GM10248 (cell line): ENCODE measurements around the gene DOK1.

ENCODE experiments used
- CTCF ChIA-PET: fragments of 300-600 bp; sonication (Branson Sonifier 250); formaldehyde crosslinking; extraction: SDS; loops from one replicate; lab custom pipeline; 2021; ENCODE audit warnings: antibody characterized with exemption; lab: Yijun Ruan, JAX
- POLR2A ChIA-PET: fragments of 350-650 bp; sonication (Branson Sonifier 250); formaldehyde crosslinking; extraction: SDS; loops from one replicate; lab custom pipeline; 2020; ENCODE audit warnings: antibody characterized with exemption; lab: Yijun Ruan, JAX
- DNase-seq: peaks from one replicate; pipeline ENCODE4 v3.0.0; 2012; ENCODE audit errors: extremely low spot score
- CTCF ChIP-seq: IDR thresholded peaks from 2 replicates; pipeline ENCODE4 v1.5.1; 2012; ENCODE audit warnings: mild to moderate bottlenecking, low read depth; ENCODE audit errors: extremely low read depth, missing control alignments, control extremely low read depth

The DOK1 gene

DNA sequence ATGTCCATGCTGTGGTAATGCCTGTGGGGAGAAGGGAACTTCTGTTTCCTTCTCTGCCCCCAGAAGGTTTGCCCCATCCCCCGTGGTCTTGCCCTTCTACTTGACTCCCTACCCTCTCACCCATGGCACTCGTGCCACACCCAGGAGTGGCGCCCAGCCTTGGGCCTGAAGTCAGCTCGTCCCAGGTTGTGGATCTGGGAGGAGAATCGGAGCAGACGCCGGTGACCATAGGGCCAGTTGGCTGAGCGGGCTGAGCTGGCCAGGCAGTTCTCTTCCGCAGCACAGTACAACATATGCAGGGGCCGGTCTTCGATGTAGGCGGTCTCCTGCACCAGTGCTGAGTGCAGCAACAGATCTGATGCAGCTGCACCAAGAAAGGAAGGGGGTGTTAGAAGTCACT, 20.1 kb upstream of the DOK1 start:
- no peak for DNase-seq
- CTCF ChIA-PET, result interaction anchor here (0.9 to 9.3 kb wide), 6 partner anchors 10 to 59 kb away, joined by 3 to 76 read pairs (median 10); partner anchors contain the start of genes CCDC142 and TTC31
- POLR2A ChIA-PET, result no interaction called here
- TF ChIP-seq CTCF, result no peak

GRCh38 chr2:74535440-74535965, 19.0 kb upstream of the DOK1 start:
- CTCF ChIA-PET, result interaction anchor here (1.2 kb wide), 1 partner anchor 29 kb away, joined by 3 read pairs; no protein-coding TSS in a partner anchor
- POLR2A ChIA-PET, result no interaction called here
- TF ChIP-seq CTCF, result no peak

DNA sequence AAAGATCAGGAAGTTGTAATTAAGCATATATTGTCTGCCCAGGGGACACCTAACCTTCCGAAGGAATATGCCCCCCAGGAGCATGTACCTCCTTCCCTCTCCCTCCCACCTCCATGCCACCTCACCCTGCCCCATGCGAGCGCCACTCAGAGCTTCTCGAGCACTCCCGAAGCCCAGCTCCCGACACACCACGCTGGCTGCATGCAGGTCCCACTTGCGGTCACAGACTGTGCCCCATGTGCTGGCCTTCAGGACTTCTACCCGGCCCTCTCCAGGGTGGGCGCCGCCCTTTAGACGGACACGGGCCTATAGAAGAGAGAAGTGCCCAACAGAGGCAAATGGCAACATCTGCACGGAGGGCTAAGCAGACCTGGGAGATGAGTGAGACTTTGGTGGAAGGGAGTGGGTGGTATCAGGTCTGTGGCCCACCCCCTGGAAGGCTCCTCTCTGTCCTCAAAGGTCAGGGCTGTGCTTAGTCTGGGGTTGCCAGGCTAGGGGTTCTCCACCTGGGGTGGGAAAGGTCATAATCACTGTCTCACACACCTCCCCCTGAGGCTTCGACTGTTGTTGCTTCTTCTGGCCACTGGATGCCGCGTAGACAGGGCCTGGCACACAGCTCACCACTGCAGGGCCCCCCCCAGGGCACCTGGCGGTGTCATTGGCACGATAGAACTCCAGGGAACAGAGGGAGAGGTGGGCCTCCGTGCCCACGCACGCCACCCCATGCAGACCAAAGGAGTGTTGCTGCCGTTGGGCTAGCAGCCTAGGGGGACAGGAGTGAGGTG, 18.2 kb upstream of the DOK1 start:
- DNase-seq, result no peak
- POLR2A ChIA-PET, result no interaction called here
- CTCF ChIA-PET, result interaction anchor here (1.2 kb wide), 1 partner anchor 29 kb away, joined by 3 read pairs; no protein-coding TSS in a partner anchor

More at GRCh38 chr2:74535440-74535965, 19.0 kb upstream of the DOK1 start:
- DNase-seq, result no peak

GRCh38 chr2:74537140-74537539, 17.4 kb upstream of the DOK1 start:
- CTCF ChIA-PET, result no interaction called here
- POLR2A ChIA-PET, result no interaction called here
- no peak for TF ChIP-seq CTCF
- no peak for DNase-seq

More for the DNA sequence above, 18.2 kb upstream of the DOK1 start:
- TF ChIP-seq CTCF, result no peak

DNA sequence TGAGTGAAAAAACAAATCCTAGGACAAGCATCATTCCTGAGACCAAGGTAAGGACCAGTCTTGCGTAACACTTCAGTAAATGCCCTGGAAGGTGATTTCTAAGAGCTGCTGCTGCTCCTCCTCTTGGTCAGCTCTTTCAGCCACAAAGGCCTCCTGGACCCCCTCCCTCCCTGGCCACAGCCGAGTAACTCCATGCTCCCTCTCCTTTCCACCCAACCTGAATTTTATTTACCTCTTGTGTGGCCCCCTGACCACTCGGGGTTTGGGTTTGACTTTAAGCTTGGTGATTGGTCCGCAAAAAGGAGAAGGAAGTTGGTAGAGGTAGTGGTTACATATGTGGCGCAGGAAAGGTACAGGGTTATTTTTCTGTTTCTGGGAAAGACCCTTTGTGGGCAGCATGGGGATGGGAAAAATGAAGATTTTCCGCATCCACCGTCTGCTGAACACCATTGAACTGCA, 15.6 kb upstream of the DOK1 start:
- no peak for TF ChIP-seq CTCF
- DNase-seq, result peak; percentile 53
- POLR2A ChIA-PET, result interaction anchor here (0.6 to 2.4 kb wide), 5 partner anchors 9 to 67 kb away, joined by 3 to 12 read pairs (median 4); partner anchors contain the start of genes AUP1, HTRA2 and MRPL53
- CTCF ChIA-PET, result interaction anchor here (0.9 to 3.0 kb wide), 9 partner anchors 8 to 55 kb away, joined by 3 to 19 read pairs (median 5); partner anchors contain the start of genes AUP1 and HTRA2

GRCh38 chr2:74540291-74540690, 14.2 kb upstream of the DOK1 start:
- POLR2A ChIA-PET, result interaction anchor here (2.4 kb wide), 1 partner anchor 10 kb away, joined by 12 read pairs; the partner anchor contains the start of genes AUP1 and HTRA2
- TF ChIP-seq CTCF, result no peak
- CTCF ChIA-PET, result interaction anchor here (1.0 to 3.0 kb wide), 5 partner anchors 9 to 56 kb away, joined by 4 to 19 read pairs (median 7); partner anchors contain the start of genes AUP1, HTRA2 and PCGF1
- DNase-seq, result no peak
